H1 (cell line): ENCODE results near the gene NPS. TPM values are rescaled to one million over a fixed set of nuclear protein-coding genes. Genes with fewer than 3 reads are reported as not detected.

Source experiments
- CTCF ChIA-PET: fragments of 300-600 bp; sonication (Branson Sonifier 250); formaldehyde crosslinking; loops from one replicate; lab custom pipeline; 2021; ENCODE audit not compliant: partially characterized antibody; lab: Charles Lee
- POLR2A ChIA-PET: fragments of 300-600 bp; sonication (Branson Sonifier 250); formaldehyde crosslinking; loops from one replicate; lab custom pipeline; 2021; ENCODE audit warnings: inconsistent platforms; ENCODE audit not compliant: partially characterized antibody; lab: Charles Lee
- DNase-seq, 2 experiments: peaks; one replicate each; pipeline versions ENCODE4 v3.0.0 to v3.0.0-alpha.2; 2010 to 2022; ENCODE audit warnings: low spot score in 2 of 2, low read depth in 1 of 2, mixed read lengths in 1 of 2
- FAIRE-seq: peaks from 2 replicates; lab custom pipeline; 2011; peaks lifted over from hg19 to GRCh38; lab: Jason Lieb, UNC
- H2AFZ ChIP-seq: 2 replicates; pipeline ENCODE4 v1.8.1; 2012; ENCODE audit warnings: low read length, inconsistent platforms
- H2AK5ac ChIP-seq: 2 replicates; pipeline ENCODE4 v1.6.1; 2013; ENCODE audit warnings: low read depth, low read length
- H2BK120ac ChIP-seq: replicated peaks from 2 replicates; pipeline ENCODE3; 2013; ENCODE audit warnings: low read depth, low read length, inconsistent platforms
- H2BK12ac ChIP-seq: 2 replicates; pipeline ENCODE4 v1.6.1; 2013; ENCODE audit warnings: low read depth, low read length
- H2BK15ac ChIP-seq: 2 replicates; pipeline ENCODE4 v1.6.1; 2013; ENCODE audit warnings: low read length
- H2BK20ac ChIP-seq: 2 replicates; pipeline ENCODE4 v1.6.1; 2013; ENCODE audit warnings: low read length
- H2BK5ac ChIP-seq: 2 replicates; pipeline ENCODE4 v1.6.1; 2013; ENCODE audit warnings: low read depth, low read length
- H3K14ac ChIP-seq: 2 replicates; pipeline ENCODE4 v1.6.1; 2013; ENCODE audit warnings: inconsistent platforms; ENCODE audit not compliant: insufficient read length
- H3K18ac ChIP-seq: 2 replicates; pipeline ENCODE4 v1.6.1; 2013; ENCODE audit warnings: low read length; ENCODE audit errors: extremely low read depth
- H3K23ac ChIP-seq: 2 replicates; pipeline ENCODE4 v1.6.1; 2013; ENCODE audit warnings: inconsistent platforms; ENCODE audit not compliant: insufficient read length
- H3K23me2 ChIP-seq: 2 replicates; pipeline ENCODE4 v1.6.1; 2013; ENCODE audit warnings: low read depth, low read length
- H3K27ac ChIP-seq: 2 replicates; pipeline ENCODE4 v1.6.1; 2011; ENCODE audit warnings: low read depth, low read length, inconsistent platforms
- H3K27me3 ChIP-seq, 4 experiments: replicated peaks in 1 of 4; 1 replicate in 1 of 4; 2 replicates in 3 of 4; pipeline versions ENCODE4 v1.6.1 to v1.8.1; 2011 to 2013; ENCODE audit warnings: low read length in 3 of 4, mild to moderate bottlenecking in 3 of 4, inconsistent platforms in 2 of 4, mixed read lengths in 2 of 4, moderate library complexity in 1 of 4; ENCODE audit not compliant: control insufficient read depth in 3 of 4, insufficient read depth in 3 of 4; ENCODE audit errors: extremely low read depth in 1 of 4
- H3K36me3 ChIP-seq, 4 experiments: 2 replicates each; pipeline versions ENCODE4 v1.6.1 to v1.8.1; 2011 to 2013; ENCODE audit warnings: mild to moderate bottlenecking in 4 of 4, low read length in 3 of 4, moderate library complexity in 2 of 4, control low read depth in 1 of 4, inconsistent platforms in 1 of 4; ENCODE audit not compliant: insufficient read depth in 4 of 4, control insufficient read depth in 2 of 4
- H3K4ac ChIP-seq: replicated peaks from 2 replicates; pipeline ENCODE3; 2013; ENCODE audit warnings: low read length, low read depth, mixed read lengths, inconsistent platforms; ENCODE audit not compliant: insufficient read length
- H3K4me1 ChIP-seq, 4 experiments: replicated peaks in 1 of 4; 1 replicate in 1 of 4; 2 replicates in 3 of 4; pipeline versions ENCODE4 v1.6.1 to v1.8.1; 2011 to 2013; ENCODE audit warnings: low read length in 3 of 4, inconsistent platforms in 2 of 4, mixed read lengths in 1 of 4; ENCODE audit not compliant: insufficient read depth in 4 of 4, control insufficient read depth in 3 of 4
- H3K4me2 ChIP-seq, 2 experiments: 2 replicates each; pipeline versions ENCODE4 v1.6.1 to v1.8.1; 2011 to 2013; ENCODE audit warnings: low read depth in 2 of 2, low read length in 2 of 2, control low read depth in 1 of 2, inconsistent platforms in 1 of 2, mild to moderate bottlenecking in 1 of 2; ENCODE audit not compliant: insufficient read depth in 1 of 2
- H3K4me3 ChIP-seq, 4 experiments: fragments of 200-600, 300-600 bp in 1 of 4; sonication (generic), shearing (Covaris generic), sonication (Bioruptor Twin) in 1 of 4; 2 replicates each; pipeline versions ENCODE4 v1.5.1 to v1.8.1; 2011 to 2016; ENCODE audit warnings: low read length in 4 of 4, low read depth in 3 of 4, control low read depth in 2 of 4, inconsistent platforms in 2 of 4, mild to moderate bottlenecking in 2 of 4, mixed read lengths in 1 of 4, moderate library complexity in 1 of 4; ENCODE audit not compliant: insufficient read depth in 2 of 4; ENCODE audit errors: extremely low read depth in 1 of 4
- H3K56ac ChIP-seq: replicated peaks from 2 replicates; pipeline ENCODE3; 2013; ENCODE audit warnings: low read depth, mild to moderate bottlenecking, mixed read lengths, low read length, inconsistent platforms; ENCODE audit not compliant: insufficient read length
- H3K79me1 ChIP-seq: 2 replicates; pipeline ENCODE4 v1.6.1; 2013; ENCODE audit warnings: low read depth, low read length, control low read depth
- H3K79me2 ChIP-seq, 2 experiments: 2 replicates each; pipeline versions ENCODE4 v1.6.1 to v1.8.1; 2012 to 2013; ENCODE audit warnings: low read length in 2 of 2, mild to moderate bottlenecking in 2 of 2, inconsistent platforms in 1 of 2; ENCODE audit not compliant: insufficient read depth in 2 of 2, control insufficient read depth in 1 of 2
- H3K9ac ChIP-seq, 4 experiments: replicated peaks in 1 of 4; 1 replicate in 1 of 4; 2 replicates in 3 of 4; pipeline versions ENCODE4 v1.6.1 to v1.8.1; 2011 to 2013; ENCODE audit warnings: low read depth in 3 of 4, low read length in 3 of 4, control low read depth in 2 of 4, mild to moderate bottlenecking in 2 of 4, moderate library complexity in 2 of 4, inconsistent platforms in 1 of 4; ENCODE audit errors: extremely low read depth in 1 of 4
- H3K9me3 ChIP-seq, 2 experiments: 2 replicates each; pipeline versions ENCODE4 v1.6.1 to v1.8.1; 2012 to 2013; ENCODE audit warnings: mild to moderate bottlenecking in 2 of 2, moderate library complexity in 2 of 2, control low read depth in 1 of 2, inconsistent platforms in 1 of 2, low read depth in 1 of 2, low read length in 1 of 2, mixed read lengths in 1 of 2; ENCODE audit not compliant: insufficient read depth in 2 of 2
- H4K20me1 ChIP-seq, 2 experiments: replicated peaks in 1 of 2; 2 replicates each; pipeline versions ENCODE3 to v1.8.1; 2011 to 2013; ENCODE audit warnings: inconsistent platforms in 2 of 2, low read length in 2 of 2, mild to moderate bottlenecking in 1 of 2; ENCODE audit not compliant: insufficient read depth in 2 of 2, control insufficient read depth in 1 of 2
- H4K5ac ChIP-seq: 2 replicates; pipeline ENCODE4 v1.6.1; 2013; ENCODE audit warnings: low read length, low read depth, mixed read lengths, inconsistent platforms; ENCODE audit not compliant: insufficient read length
- H4K8ac ChIP-seq: 2 replicates; pipeline ENCODE4 v1.8.0; 2013; ENCODE audit warnings: mild to moderate bottlenecking, moderate library complexity, low read length, inconsistent platforms; ENCODE audit not compliant: insufficient read depth; ENCODE audit errors: extremely low read depth
- H4K91ac ChIP-seq: replicated peaks from 2 replicates; pipeline ENCODE3; 2013; ENCODE audit warnings: low read length, mixed read lengths, inconsistent platforms; ENCODE audit not compliant: insufficient read length
- ASH2L ChIP-seq: fragments of 200-600, 300-600 bp; sonication (generic); IDR thresholded peaks from one replicate; pipeline ENCODE4 v1.7.1; 2017; ENCODE audit warnings: low read length
- CHD2 ChIP-seq: IDR thresholded peaks from 2 replicates; pipeline ENCODE4 v1.6.1; 2012; ENCODE audit warnings: low read length, improper control_type of control experiment
- GTF2F1 ChIP-seq: IDR thresholded peaks from 2 replicates; pipeline ENCODE4 v1.6.1; 2012; ENCODE audit warnings: low read depth, low read length, improper control_type of control experiment, borderline replicate concordance
- JUN ChIP-seq: IDR thresholded peaks from 2 replicates; pipeline ENCODE4 v1.6.1; 2011; ENCODE audit warnings: low read depth, mild to moderate bottlenecking, improper control_type of control experiment, low read length
- SP4 ChIP-seq: IDR thresholded peaks from 2 replicates; pipeline ENCODE4 v1.6.1; 2012; ENCODE audit warnings: low read length, inconsistent platforms
- TEAD4 ChIP-seq: IDR thresholded peaks from 2 replicates; pipeline ENCODE4 v1.6.1; 2012; ENCODE audit warnings: low read depth, low read length, inconsistent platforms, mixed read lengths
- WGBS, 2 experiments: shearing (Covaris generic) in 1 of 2; methylation state at CpG; one replicate each; pipeline versions ENCODE4 v1.1.6 to v1.1.7; 2013 to 2015; ENCODE audit warnings: low lambda C conversion rate in 2 of 2, mixed read lengths in 2 of 2, inconsistent platforms in 1 of 2, low coverage in 1 of 2, missing lambda C conversion rate in 1 of 2; ENCODE audit not compliant: insufficient replicate concordance in 2 of 2, insufficient coverage in 1 of 2, insufficient read length in 1 of 2; ENCODE audit errors: extremely low coverage in 1 of 2, missing lambda C conversion rate in 1 of 2; 5-methylcytosine and 5-hydroxymethylcytosine counted together
- polyA plus RNA-seq, 7 experiments: library from polyadenylated mRNA; depleted of rRNA in 3 of 7; stranded (reverse) in 5 of 7; unstranded in 2 of 7; fragments of >200 nt in 5 of 7; fragments of 200-250 nt in 2 of 7; gene quantifications; 1 replicate in 5 of 7; 2 replicates in 1 of 7; 4 replicates in 1 of 7; pipeline versions ENCODE4 v1.2.1 to v1.2.3, GENCODE V29; 2011 to 2013; ENCODE audit warnings: missing spikeins in 2 of 7, mixed read lengths in 2 of 7
- total RNA-seq: library from RNA; stranded (reverse); fragmentation: NEBNext Ultra II Directional; extraction: Animal tissue kit (Norgen Biotek cat#: 25700); gene quantifications from 2 replicates; pipeline ENCODE4 v1.2.1, GENCODE V29; 2021

Gene NPS
- total and polyA plus RNA-seq, 2 of the 8 experiments (the other 6 are each of a cell fraction or from before 2014, with no cell fraction given), result not detected

DNA sequence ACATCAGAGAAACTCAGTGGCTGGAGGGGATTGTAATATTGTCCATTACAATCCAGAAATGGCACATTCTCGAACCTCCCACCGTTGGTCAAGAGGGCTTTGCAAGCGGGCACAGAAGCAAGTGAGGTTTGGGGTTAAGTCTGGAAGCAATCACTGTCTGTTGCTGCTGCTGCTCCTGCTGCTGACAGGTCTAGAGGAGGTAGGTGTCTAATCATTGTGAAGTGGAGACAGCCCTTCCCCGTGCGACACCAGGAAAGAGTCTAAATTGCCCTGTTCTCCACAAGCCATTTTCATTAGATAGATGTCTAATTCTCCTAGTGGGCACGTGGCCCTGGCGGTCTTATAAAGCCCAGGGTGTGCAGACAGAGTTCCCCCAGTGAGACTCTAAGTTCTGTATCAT, 43.5 kb downstream of the NPS start:
- Histone ChIP-seq H3K36me3 (no peaks in the 10 kb centered on the region), H3K4ac (no peak overlapping the region), H3K56ac (no peak overlapping the region), H3K79me2 (no peaks in the 10 kb centered on the region), H2BK15ac (no peak overlapping the region), H4K91ac (no peak overlapping the region), H3K79me1 (no peaks in the 10 kb centered on the region), H4K8ac (no peak overlapping the region), H3K9ac (no peak overlapping the region), H4K20me1 (no peaks in the 10 kb centered on the region), H3K27ac (no peak overlapping the region), H3K4me1 (no peaks in the 10 kb centered on the region), H3K18ac (no peak overlapping the region), H4K5ac (no peak overlapping the region), H2BK12ac (no peak overlapping the region), H3K4me2 (no peak overlapping the region), H3K27me3 (no peaks in the 10 kb centered on the region), H3K23ac (no peak overlapping the region), H2AFZ (no peak overlapping the region), H2AK5ac (no peak overlapping the region), H2BK20ac (no peak overlapping the region), H3K4me3 (no peak overlapping the region), H3K14ac (no peak overlapping the region), H3K9me3 (no peaks in the 10 kb centered on the region), H2BK120ac (no peak overlapping the region), H3K23me2 (no peaks in the 10 kb centered on the region), H2BK5ac (no peak overlapping the region)
- CTCF ChIA-PET, result no interaction called here
- no peak for TF ChIP-seq CHD2
- no peak for TF ChIP-seq SP4
- no peak for TF ChIP-seq GTF2F1
- no peak for TF ChIP-seq JUN
- TF ChIP-seq TEAD4, result no peak
- no peak for TF ChIP-seq ASH2L
- POLR2A ChIA-PET, result no interaction called here
- 93% methylated on average over 7 of the region's 7 CpGs; no CpG with 5 or more reads in 1 of the 2 experiments for WGBS, 2 experiments
- FAIRE-seq (no peak), DNase-seq (no peak)
